PC-3 (cell line): ENCODE results near the gene CDHR3.

Experiments
- EZH2 ChIP-seq: fragments of 300-600 bp; sonication (generic); IDR thresholded peaks from one replicate; pipeline ENCODE4 v1.6.1; 2017; ENCODE audit warnings: antibody characterized with exemption, mild to moderate bottlenecking, low read length; ENCODE audit not compliant: unreplicated experiment
- TF ChIP-seq, protein P1 (sequence below): fragments of 300-600 bp; sonication (generic); conservative IDR thresholded peaks from 2 replicates; pipeline ENCODE4 v1.5.1; 2017; ENCODE audit warnings: antibody characterized with exemption, low read depth, mild to moderate bottlenecking, low read length

GRCh38 chr7:105962353-105962752, 711 bp upstream of the CDHR3 start:
- no peak for TF ChIP-seq EZH2
- TF ChIP-seq, protein P1, sequence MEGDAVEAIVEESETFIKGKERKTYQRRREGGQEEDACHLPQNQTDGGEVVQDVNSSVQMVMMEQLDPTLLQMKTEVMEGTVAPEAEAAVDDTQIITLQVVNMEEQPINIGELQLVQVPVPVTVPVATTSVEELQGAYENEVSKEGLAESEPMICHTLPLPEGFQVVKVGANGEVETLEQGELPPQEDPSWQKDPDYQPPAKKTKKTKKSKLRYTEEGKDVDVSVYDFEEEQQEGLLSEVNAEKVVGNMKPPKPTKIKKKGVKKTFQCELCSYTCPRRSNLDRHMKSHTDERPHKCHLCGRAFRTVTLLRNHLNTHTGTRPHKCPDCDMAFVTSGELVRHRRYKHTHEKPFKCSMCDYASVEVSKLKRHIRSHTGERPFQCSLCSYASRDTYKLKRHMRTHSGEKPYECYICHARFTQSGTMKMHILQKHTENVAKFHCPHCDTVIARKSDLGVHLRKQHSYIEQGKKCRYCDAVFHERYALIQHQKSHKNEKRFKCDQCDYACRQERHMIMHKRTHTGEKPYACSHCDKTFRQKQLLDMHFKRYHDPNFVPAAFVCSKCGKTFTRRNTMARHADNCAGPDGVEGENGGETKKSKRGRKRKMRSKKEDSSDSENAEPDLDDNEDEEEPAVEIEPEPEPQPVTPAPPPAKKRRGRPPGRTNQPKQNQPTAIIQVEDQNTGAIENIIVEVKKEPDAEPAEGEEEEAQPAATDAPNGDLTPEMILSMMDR: no peak
